Measurements from ENCODE around the gene MAP4K5. TPM values are rescaled to one million over a fixed set of nuclear protein-coding genes. Genes with fewer than 3 reads are reported as not detected.

Gene MAP4K5
- total and polyA plus RNA-seq, 2 of the 4 experiments (the other 2 are of a cell fraction): 33.1 to 46.1 TPM

- H2BK20ac ChIP-seq (ENCODE audit: low read depth, low read length): no peak overlapping the region
- no TSS peak for BruUV-seq (replicated peaks)
- no peaks in the 10 kb centered on the region; the same call in 1 of the 2 replicates for H3K36me3 ChIP-seq (ENCODE audit: control insufficient read depth, insufficient read depth, low read length)
- peaks cover 4% of the 10 kb centered on the region for H3K4me1 ChIP-seq (ENCODE audit: control insufficient read depth, insufficient read depth, low read length)
- no peak overlapping the region for H4K8ac ChIP-seq (ENCODE audit: low read depth in 2 of 2, low read length in 2 of 2)
- no peak overlapping the region for H2AK9ac ChIP-seq (replicated peaks; ENCODE audit: low read depth, low read length, poor library complexity)
- no peak overlapping the region for H2BK5ac ChIP-seq (ENCODE audit: low read depth, low read length, poor library complexity, severe bottlenecking)
- no peak overlapping the region for H2AFZ ChIP-seq (replicated peaks; ENCODE audit: low read length, poor library complexity)
- no peak overlapping the region for H2BK120ac ChIP-seq (ENCODE audit: low read depth, low read length)
- no peak overlapping the region for H3K4me3 ChIP-seq (ENCODE audit: insufficient read depth, low read depth, low read length)
- no peak overlapping the region for H4K5ac ChIP-seq (ENCODE audit: low read depth, low read length)
- dilution Hi-C loops (cut with HindIII; ENCODE audit: low sequenced_read_pairs, unreplicated experiment) (no loop called here), in situ Hi-C loops (cut with MboI; ENCODE audit: low sequenced_read_pairs) (no loop called here), intact Hi-C loops (cut with micrococcal nuclease) (loop anchor here (5.0 to 10.0 kb wide), 3 partner anchors 138 to 418 kb away; partner anchors contain the start of genes CDKL1, SOS2 and VCPKMT)
- ATAC-seq (ENCODE audit: low read depth) (no peak), DNase-seq (no peak)
- no peaks in the 10 kb centered on the region; the same call in 1 of the 2 replicates for H3K27me3 ChIP-seq (ENCODE audit: control insufficient read depth, insufficient read depth, low read length)
- no peak overlapping the region for H3K23ac ChIP-seq (ENCODE audit: low read depth, low read length)
- no peak overlapping the region for H3K9ac ChIP-seq (ENCODE audit: low read depth, low read length)
- no peaks in the 10 kb centered on the region for H3K9me1 ChIP-seq (ENCODE audit: insufficient read depth, low read length)
- peaks cover 8% of the 10 kb centered on the region; the same call in 1 of the 2 replicates for H4K20me1 ChIP-seq (ENCODE audit: insufficient read depth, low read length)
- no peak overlapping the region for H2AK5ac ChIP-seq (ENCODE audit: low read depth, low read length)
- no peaks in the 10 kb centered on the region for H3K9me3 ChIP-seq (ENCODE audit: control insufficient read depth, insufficient read depth, low read length)
- no peak overlapping the region for H3K18ac ChIP-seq (ENCODE audit: low read depth, low read length)
- H3K14ac ChIP-seq (replicated peaks; ENCODE audit: low read depth, low read length): no peak overlapping the region
- no peak overlapping the region for H4K91ac ChIP-seq (ENCODE audit: insufficient read depth, low read depth, low read length)
- H3K4me2 ChIP-seq (ENCODE audit: low read depth, low read length): no peak overlapping the region
- TF ChIP-seq MXI1 (IDR thresholded peaks at IDR 0.05; ENCODE audit: borderline replicate concordance, low read depth, low read length) (no peak), CEBPB (IDR thresholded peaks at IDR 0.05; ENCODE audit: low read depth, low read length) (no peak), NFE2L2 (IDR thresholded peaks at IDR 0.05; ENCODE audit: low read depth, low read length) (no peak), MAZ (IDR thresholded peaks at IDR 0.05; ENCODE audit: borderline replicate concordance, low read depth, low read length) (no peak), CHD1 (IDR thresholded peaks at IDR 0.05; ENCODE audit: low read depth, low read length) (no peak), RFX5 (IDR thresholded peaks at IDR 0.05; ENCODE audit: low read depth, low read length) (no peak), SMC3 (IDR thresholded peaks at IDR 0.05; ENCODE audit: low read depth, low read length) (no peak), MAFK (IDR thresholded peaks at IDR 0.05; ENCODE audit: low read depth, low read length) (no peak), RAD21 (IDR thresholded peaks at IDR 0.05; ENCODE audit: low read length) (no peak), CTCF (conservative IDR thresholded peaks at IDR 0.05; ENCODE audit: low read depth, low read length) (no peak), BHLHE40 (IDR thresholded peaks at IDR 0.05; ENCODE audit: low read depth, low read length) (no peak), ELK1 (IDR thresholded peaks at IDR 0.05; ENCODE audit: borderline replicate concordance, low read depth, low read length) (no peak), USF2 (IDR thresholded peaks at IDR 0.05; ENCODE audit: low read depth, low read length) (no peak)
- H3K27ac ChIP-seq (ENCODE audit: insufficient read depth, low read length): no peak overlapping the region
- no CpG with 5 or more reads among the region's 1 CpG for WGBS, 2 experiments (ENCODE audit: extremely low coverage in 2 of 2, insufficient read length in 1 of 2)
- H3K56ac ChIP-seq (ENCODE audit: extremely low read depth, insufficient read depth, low read length): no peak overlapping the region
- POLR2A ChIA-PET (ENCODE audit: unreplicated experiment): no interaction called here
- H2BK15ac ChIP-seq (ENCODE audit: low read depth, low read length): no peak overlapping the region
- peaks cover 3 to 12% of the 10 kb centered on the region in 2 experiments; a peak in 1 of 4 replicates for H3K79me1 ChIP-seq (ENCODE audit: low read depth in 1 of 2, low read length in 2 of 2)
- no peak overlapping the region for H3K4ac ChIP-seq (ENCODE audit: low read depth, low read length)
- CTCF ChIA-PET: no interaction called here
These were observed 2.6 kb upstream of the MAP4K5 start for GRCh38 chr14:50534997-50535396.

Measured in IMR-90 (cell line).